Choroid plexus epithelial cell (primary cell): Measurements from ENCODE around the gene RRP12.

Experiments
- DNase-seq: peaks from one replicate; pipeline ENCODE4 v3.0.0-alpha.2; 2010; ENCODE audit warnings: low read depth
- H3K4me3 ChIP-seq: 2 replicates; pipeline ENCODE4 v1.5.1; 2011; ENCODE audit warnings: low read depth, mild to moderate bottlenecking, control low read depth, low read length, moderate library complexity
- TF ChIP-seq, protein P1 (sequence below): conservative IDR thresholded peaks from 2 replicates; pipeline ENCODE4 v1.5.1; 2011; ENCODE audit warnings: low read depth, mild to moderate bottlenecking, control low read depth, inconsistent platforms, low read length, moderate library complexity

RRP12 gene

DNA sequence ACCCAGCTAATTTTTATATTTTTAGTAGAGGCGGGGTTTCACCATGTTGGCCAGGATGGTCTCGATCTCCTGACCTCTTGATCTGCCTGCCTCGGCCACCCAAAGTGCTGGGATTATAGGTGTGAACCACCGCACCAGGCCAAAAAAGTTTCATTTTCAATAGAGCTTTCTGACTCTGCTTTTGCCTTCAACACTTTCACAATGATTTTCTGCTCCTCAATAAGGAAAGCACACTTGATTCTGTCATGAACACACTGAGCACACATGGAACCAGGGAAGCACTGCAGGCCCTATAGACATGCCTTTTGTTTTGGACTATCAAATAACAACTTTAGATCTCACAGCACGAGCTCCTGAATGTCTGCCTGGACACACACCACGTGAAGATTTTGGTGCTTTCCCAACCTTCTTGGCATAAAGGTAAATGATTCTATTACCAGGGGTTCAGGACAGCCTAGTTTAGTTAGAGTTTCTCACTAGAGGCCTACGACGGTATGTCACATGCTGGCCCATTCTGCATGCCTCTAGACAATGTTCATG is 8.0 kb downstream of the RRP12 start:
- H3K4me3 ChIP-seq = no peak overlapping the region
- no peak for DNase-seq
- TF ChIP-seq, protein P1, sequence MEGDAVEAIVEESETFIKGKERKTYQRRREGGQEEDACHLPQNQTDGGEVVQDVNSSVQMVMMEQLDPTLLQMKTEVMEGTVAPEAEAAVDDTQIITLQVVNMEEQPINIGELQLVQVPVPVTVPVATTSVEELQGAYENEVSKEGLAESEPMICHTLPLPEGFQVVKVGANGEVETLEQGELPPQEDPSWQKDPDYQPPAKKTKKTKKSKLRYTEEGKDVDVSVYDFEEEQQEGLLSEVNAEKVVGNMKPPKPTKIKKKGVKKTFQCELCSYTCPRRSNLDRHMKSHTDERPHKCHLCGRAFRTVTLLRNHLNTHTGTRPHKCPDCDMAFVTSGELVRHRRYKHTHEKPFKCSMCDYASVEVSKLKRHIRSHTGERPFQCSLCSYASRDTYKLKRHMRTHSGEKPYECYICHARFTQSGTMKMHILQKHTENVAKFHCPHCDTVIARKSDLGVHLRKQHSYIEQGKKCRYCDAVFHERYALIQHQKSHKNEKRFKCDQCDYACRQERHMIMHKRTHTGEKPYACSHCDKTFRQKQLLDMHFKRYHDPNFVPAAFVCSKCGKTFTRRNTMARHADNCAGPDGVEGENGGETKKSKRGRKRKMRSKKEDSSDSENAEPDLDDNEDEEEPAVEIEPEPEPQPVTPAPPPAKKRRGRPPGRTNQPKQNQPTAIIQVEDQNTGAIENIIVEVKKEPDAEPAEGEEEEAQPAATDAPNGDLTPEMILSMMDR = no peak

DNA sequence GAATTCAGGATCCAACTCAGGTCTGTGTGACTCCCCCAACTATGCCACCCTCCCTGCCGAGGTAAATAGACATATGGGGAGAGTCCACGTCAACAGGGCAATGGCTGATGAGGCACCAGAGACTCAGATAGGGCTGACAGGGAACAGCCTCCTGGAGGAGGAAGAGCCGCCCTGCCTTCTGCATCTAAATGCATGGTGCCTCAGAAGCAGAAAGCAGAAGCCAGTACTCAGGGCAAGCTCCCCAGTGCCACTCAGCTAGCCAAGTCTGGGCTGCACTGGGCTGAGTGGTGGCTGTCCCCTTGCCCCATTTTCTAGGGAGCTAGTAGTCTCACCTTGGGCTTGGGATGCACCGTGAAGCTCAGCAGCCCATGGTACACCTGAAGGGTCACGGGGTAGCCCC is 11.0 kb downstream of the RRP12 start:
- TF ChIP-seq, protein P1 = no peak
- no peak for DNase-seq

DNA sequence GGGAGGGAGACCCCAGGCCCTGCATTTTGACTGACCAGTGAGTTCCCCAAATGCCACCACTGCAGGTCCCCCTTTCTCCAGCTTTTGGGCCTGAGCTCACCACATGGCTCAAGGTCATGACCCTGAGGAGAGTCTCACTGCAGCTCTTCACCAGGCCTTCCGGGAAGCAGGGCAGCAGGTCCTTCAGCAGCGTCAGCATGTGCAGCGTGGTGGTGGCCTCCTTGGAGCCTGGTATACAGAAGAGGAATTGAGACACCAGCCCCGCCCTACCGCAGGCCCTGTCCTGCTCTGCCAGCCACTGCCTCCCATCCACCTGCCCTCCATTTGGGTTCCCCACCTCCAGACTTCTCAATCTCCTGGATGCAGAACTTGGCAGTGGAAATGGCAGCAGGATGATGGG is 13.0 kb downstream of the RRP12 start:
- TF ChIP-seq, protein P1 = no peak
- no peak overlapping the region for H3K4me3 ChIP-seq
- DNase-seq = no peak

More for the DNA sequence above, 11.0 kb downstream of the RRP12 start:
- no peak overlapping the region for H3K4me3 ChIP-seq

DNA sequence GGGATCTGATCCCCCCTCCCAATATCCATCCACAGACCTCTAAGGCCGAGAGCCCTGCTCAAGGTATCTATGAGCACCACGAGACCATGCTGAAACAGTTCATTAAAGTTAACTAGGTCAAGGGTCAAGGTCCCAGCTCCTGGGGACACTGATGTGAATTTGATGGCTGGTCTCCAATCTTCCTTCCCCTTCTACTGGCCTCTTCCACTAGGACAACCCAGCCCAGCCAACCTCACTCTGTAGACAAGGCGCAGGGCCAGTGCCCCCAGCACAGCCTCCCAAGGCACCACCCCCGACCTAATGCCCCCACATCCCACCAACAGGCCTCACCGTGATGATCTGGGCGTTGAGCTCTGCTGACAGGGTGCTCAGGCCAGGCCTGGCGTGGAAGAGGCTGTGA is 15.6 kb downstream of the RRP12 start:
- TF ChIP-seq, protein P1 = no peak
- no peak overlapping the region for H3K4me3 ChIP-seq
- DNase-seq = no peak

DNA sequence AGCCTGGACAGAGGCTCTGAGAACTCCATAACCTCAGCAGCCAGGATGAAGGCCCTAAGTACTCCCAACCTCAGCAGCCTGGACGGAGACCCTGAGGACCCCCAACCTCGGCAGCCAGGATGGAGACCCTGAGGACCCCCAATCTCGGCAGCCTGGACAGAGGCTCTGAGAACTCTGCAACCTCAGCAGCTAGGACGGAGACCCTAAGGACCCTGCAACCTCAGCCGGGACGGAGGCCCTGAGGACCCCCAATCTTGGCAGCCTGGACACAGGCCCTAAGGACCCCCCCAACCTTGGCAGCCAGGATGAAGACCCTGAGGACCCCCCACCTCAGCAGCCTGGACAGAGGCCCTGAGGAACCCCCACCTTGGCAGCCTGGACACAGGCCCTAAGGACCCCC is 16.5 kb downstream of the RRP12 start:
- TF ChIP-seq, protein P1 = no peak
- H3K4me3 ChIP-seq = no peak overlapping the region
- no peak for DNase-seq

DNA sequence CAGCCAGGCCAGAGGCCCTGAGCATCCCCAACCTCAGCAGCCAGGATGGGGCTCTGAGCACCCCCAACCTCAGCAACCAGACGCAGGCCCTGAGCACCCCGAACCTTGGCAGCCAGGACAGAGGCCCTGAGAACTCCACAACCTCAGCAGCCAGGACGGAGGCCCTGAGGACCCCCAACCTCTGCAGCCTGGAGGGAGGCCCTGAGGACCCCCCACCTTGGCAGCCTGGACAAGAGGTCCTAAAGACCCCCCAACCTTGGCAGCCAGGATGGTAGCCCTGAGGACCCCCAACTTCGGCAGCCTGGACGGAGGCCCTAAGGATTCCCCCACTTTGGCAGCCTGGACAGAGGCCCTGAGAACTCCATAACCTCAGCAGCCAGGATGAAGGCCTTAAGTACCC is 17.0 kb downstream of the RRP12 start:
- H3K4me3 ChIP-seq = no peak overlapping the region
- no peak for DNase-seq
- TF ChIP-seq, protein P1 = no peak

DNA sequence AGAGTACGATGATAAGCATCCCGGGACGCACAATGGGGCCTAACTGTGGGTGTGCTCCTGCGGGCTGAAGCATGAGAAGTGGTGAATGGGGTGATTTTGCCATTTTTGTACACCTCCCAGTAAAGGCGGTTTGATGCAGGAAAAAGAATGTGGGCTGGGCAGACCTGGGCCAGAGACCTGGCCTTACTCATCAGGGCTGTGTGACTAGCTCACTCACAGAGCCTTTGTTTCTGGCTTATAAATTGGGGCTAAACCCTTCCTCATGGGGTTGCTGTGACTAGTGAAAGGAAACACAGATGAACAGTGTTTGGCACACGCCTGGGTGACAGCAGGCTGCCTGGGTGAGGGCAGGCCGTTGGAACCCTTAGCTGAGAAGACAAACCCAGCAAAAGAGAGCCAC is 18.0 kb downstream of the RRP12 start:
- H3K4me3 ChIP-seq = no peak overlapping the region
- TF ChIP-seq, protein P1 = no peak
- no peak for DNase-seq
